HG02970 (cell line): ENCODE data around the gene FASTKD2.
"Not testable (repeated sequence)": the region's sequence is repeated elsewhere in the genome, so short reads cannot be mapped to it uniquely, and the experiment has no call there.

Experiments
- ATAC-seq: cut with Tn5 transposase; IDR thresholded peaks from one replicate; pipeline ENCODE4 v1.9.1; 2021; ENCODE audit warnings: mild to moderate bottlenecking, moderate library complexity, moderate number of reproducible peaks; ENCODE audit not compliant: unreplicated experiment, low FRiP score

The FASTKD2 gene

DNA sequence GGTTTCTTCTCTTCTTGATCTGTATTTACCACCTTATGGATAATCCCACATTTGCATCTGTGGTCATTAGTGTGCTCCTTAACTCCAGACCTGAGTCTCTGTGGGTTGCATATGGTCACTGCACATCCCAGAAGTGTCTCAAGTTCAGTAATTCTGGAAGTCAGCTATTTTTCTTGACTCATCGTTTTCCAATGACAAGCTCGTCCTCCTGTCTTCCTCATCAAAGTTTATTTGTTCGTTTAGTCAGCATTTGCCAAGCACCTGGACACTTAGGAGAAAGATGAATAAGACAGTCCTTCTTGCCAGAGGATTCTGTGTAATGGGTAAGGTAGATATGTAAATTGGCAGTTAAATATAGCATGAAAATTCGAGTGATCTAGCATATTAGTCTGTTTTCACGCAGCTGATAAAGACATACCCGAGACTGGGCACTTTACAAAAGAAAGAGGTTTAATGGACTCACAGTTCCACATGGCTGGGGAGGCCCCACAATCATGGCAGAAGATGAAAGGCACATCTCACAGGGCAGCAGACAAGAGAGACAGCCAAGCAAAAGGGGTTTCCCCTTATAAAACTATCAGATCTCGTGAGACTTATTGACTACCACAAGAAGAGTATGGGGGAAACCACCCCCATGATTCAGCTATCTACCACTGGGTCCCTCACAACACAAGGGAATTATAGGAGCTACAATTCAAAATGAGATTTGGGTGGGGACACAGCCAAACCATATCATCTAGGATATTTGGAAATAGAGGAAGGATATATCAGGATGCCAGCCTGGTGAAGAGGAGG lies 19.4 kb downstream of the FASTKD2 start:
- ATAC-seq, result no peak

DNA sequence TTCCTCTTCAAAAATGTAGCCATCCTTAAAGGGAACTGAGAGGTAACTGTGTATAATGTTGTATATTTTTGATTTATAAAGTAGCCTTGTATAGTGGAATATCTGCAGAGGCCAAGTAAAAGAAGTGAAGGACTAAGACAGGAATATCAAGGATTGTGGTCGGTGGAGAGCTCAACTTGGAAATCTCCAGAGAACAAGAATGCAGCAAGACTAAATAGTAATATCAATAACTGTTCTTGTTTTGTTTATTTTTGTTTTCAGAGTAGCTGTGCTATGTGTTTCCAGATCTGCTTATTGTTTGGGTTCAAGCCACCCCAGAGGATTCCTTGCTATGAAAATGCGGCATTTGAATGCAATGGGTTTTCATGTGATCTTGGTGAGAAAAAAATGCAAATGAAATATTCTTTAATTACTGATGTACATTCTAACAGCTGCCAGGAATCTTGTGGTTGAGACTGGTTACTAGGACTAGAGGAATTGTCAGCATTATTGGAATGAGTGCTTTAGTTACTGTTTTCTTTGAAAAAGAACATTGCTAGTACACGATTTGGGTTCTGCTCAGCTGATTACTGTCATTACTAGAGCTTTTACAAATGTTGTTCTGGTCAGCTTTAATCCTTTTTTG lies 25.0 kb downstream of the FASTKD2 start:
- no peak for ATAC-seq

GRCh38 chr2:206792645-206793044 lies 27.2 kb downstream of the FASTKD2 start:
- no peak for ATAC-seq

- ATAC-seq, result no peak
Measured at GRCh38 chr2:206797376-206797775, 32.0 kb downstream of the FASTKD2 start.

- ATAC-seq, result no peak
Measured at GRCh38 chr2:206798000-206798399, 32.6 kb downstream of the FASTKD2 start.

DNA sequence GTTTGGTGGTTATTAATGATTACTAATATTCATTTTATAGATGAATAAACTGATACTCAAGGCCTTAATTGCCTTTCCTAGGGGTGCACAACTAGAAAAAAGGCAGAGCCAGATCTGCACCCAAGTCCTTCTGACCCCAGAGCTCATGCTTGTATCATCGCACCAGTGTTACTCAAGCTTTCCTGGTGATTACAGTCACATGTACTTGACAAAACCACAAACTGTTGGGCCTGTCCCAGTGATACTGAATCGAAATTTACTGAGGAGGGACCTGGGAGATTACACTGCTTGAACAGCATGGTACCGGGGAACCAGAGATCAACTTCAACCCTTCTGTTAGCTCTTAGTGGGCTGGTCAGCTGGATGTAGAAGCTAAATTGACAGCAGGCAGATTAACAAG lies 33.7 kb downstream of the FASTKD2 start:
- ATAC-seq, result no peak

DNA sequence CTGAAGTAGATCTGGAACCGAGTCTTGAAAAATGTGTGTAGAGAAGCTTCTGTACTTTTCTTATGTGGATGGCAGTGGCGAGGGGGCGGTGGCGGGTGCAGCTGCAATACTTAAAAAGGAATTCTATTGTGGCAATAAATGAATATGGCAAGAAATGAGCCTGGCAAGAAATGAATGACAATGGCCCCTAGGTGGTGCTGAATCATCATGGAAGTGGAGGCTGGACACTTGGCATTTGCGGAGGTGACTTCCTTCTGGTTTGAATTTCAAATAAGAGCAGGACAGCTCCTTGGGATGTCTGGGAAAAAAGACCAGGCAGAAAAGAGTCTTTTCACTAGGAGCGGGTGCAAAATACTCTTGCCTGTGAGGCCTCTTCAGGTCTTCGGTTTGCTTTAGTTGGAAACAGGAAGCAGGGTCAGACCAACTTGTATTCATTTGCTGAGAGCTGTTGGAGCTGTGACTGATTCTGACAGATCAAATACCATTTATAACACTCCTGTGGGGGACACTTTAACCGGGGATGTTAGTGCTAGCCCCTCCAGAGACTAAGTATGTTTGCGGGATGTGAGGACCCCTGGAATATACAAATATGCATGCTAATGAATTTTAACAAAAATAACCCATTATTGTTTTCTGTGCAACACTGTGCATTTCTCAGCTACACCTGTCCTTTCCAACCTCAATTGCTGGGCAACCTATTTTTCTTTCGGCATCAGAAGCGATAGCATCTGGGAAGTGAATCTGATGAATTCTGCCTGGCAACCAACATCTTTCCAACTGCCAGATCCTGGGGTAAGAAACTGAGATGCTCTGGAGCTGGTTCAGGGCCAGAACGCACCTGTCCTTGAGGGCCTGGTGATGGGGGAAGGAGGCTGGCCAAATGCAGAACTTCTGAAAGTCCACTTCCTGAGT lies 35.4 kb downstream of the FASTKD2 start:
- ATAC-seq, result no peak

GRCh38 chr2:206801418-206802189 lies 36.2 kb downstream of the FASTKD2 start:
- ATAC-seq, result no peak

- no peak for ATAC-seq
Measured at GRCh38 chr2:206802654-206803514, 37.5 kb downstream of the FASTKD2 start.

DNA sequence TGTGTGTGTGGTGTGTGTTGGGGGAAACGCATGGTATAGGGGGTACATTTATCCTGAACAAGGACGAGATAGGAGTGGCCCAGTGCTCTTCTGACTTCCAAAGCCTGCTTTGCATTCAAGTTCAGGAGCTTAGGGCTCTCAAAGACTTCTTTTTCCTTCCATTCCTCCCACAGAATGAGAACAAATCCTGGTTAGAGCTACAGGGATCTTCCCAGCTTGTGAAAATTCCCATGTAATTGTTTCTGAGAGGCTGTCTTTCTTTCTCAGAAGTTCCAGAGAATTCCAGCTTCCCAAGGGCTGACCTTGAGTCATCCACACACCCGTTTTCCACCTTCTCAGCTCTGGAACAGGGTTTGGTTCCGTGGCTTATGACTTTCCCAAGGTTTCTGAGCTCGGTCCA lies 38.9 kb downstream of the FASTKD2 start:
- no peak for ATAC-seq

DNA sequence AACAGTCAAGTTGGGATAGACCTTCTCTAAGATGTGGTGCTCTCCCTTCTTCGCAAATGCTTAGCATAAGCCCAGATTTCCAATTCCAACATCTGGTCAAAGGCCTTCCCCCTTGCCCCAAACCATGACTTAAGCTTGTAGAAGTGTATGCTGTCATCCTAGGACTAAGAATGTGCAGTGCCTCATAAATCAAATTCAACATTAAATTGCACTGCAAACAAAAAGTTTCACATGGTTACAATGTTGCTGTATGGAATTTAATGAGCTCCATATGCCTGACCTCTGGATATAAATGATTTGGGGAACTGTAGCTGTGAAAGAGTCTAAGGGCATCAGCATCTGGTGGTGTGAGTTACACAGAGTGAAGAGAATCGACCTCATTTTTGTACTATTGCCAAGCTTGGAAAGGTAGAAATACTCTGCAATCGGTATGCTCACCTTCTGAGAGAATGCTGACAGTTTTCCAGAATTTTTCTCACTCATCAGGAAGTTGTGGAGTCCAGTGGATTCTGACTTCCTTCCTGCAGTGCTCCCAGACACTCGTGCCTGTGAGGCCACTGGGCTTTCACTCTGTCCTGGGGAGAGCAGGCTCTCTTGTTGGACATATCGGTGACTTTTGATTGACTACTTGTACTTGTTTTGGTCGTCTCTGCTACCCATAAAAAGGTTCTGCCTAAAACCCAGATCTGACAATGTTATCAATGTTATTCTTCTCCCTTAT lies 40.6 kb downstream of the FASTKD2 start:
- ATAC-seq, result no peak

- ATAC-seq, result not testable (repeated sequence)
Measured at GRCh38 chr2:206807624-206808023, 42.2 kb downstream of the FASTKD2 start.

GRCh38 chr2:206812471-206812870 lies 47.1 kb downstream of the FASTKD2 start:
- not testable (repeated sequence) for ATAC-seq

GRCh38 chr2:206814498-206814897 lies 49.1 kb downstream of the FASTKD2 start:
- no peak for ATAC-seq

GRCh38 chr2:206820807-206821206 lies 55.4 kb downstream of the FASTKD2 start:
- no peak for ATAC-seq

DNA sequence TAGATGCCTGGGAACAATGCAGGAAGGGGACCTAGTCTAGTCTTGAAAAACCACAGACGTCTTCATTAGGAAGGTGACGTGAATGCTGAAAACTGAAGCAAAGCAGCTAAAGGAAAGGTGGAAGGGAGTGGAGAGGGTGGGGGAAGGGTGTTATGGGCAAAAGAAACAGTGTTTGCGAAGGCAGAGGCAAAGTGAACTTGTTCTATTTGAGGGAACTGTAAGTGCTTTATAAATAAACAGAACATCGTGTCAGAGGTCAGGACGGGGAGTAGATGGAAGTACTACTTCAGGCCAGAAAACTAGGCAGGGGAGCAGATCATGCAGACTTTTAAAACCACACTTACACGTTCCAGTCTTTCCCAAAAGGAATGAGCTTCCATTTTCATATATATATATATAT lies 57.8 kb downstream of the FASTKD2 start:
- no peak for ATAC-seq

GRCh38 chr2:206824087-206824618 lies 58.7 kb downstream of the FASTKD2 start:
- ATAC-seq, result no peak

DNA sequence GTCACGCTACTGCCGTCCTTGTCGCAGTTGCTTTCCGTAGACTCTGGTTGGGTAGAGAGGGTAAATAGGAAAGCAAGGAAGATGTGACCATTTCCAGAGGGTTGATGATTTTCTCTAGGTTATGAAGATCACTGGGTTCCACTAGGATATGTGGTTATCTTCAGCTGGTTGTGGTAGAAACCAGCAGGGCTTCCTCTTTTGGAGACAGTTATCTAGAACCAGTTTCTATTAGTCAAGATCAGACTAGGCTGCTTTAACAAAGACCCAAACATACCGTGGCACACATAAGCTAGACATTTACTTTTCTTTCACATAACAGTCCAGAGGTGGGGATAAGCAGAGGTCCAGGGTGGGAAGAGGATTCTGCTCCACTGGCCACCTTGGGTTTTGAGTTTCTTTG lies 59.6 kb downstream of the FASTKD2 start:
- ATAC-seq, result no peak
